22Rv1 (cell line): ENCODE results near the gene MED27.

Experiments used
- H3K27ac ChIP-seq: fragments of 450-650 bp; 2 replicates; pipeline ENCODE4 v1.5.1; 2017
- CTCF ChIP-seq: fragments of 450-650 bp; IDR thresholded peaks from 2 replicates; pipeline ENCODE4 v1.5.1; 2017; ENCODE audit warnings: mild to moderate bottlenecking
- ZFX ChIP-seq: fragments of 450-650 bp; IDR thresholded peaks from 2 replicates; pipeline ENCODE4 v1.6.1; 2017; ENCODE audit warnings: antibody characterized with exemption, borderline replicate concordance

MED27 gene

GRCh38 chr9:132079391-132080091 is at the start of gene MED27:
MED27 (minus strand) TSS chr9:132079867; CDS start chr9:132079844, 23 bp downstream.
- no peak for TF ChIP-seq CTCF
- TF ChIP-seq ZFX = no peak
- H3K27ac ChIP-seq = peak within 1 kb of the TSS; percentile 33; the same call in 1 of the 2 replicates

GRCh38 chr9:132127888-132128534 is 48.3 kb upstream of the MED27 start:
- TF ChIP-seq CTCF = no peak
- TF ChIP-seq ZFX = no peak
- H3K27ac ChIP-seq = no peak overlapping the region

GRCh38 chr9:132126680-132127236 is 47.1 kb upstream of the MED27 start:
- TF ChIP-seq CTCF = no peak
- TF ChIP-seq ZFX = no peak
- no peak overlapping the region for H3K27ac ChIP-seq

GRCh38 chr9:132125944-132126679 is 46.4 kb upstream of the MED27 start:
- no peak for TF ChIP-seq CTCF
- no peak for TF ChIP-seq ZFX

GRCh38 chr9:132125361-132125760 is 45.7 kb upstream of the MED27 start:
- H3K27ac ChIP-seq = no peak overlapping the region
- TF ChIP-seq CTCF (no peak), ZFX (no peak)

More at GRCh38 chr9:132125944-132126679, 46.4 kb upstream of the MED27 start:
- no peak overlapping the region for H3K27ac ChIP-seq

GRCh38 chr9:132124800-132125199 is 45.1 kb upstream of the MED27 start:
- H3K27ac ChIP-seq = no peak overlapping the region
- TF ChIP-seq ZFX = no peak
- TF ChIP-seq CTCF = no peak

GRCh38 chr9:132121021-132121420 is 41.4 kb upstream of the MED27 start:
- no peak for TF ChIP-seq CTCF
- TF ChIP-seq ZFX = no peak

More at GRCh38 chr9:132121021-132121420, 41.4 kb upstream of the MED27 start:
- H3K27ac ChIP-seq = no peak overlapping the region
